Ovary (tissue), 3 donors: ENCODE results near the gene PTPA.

Source experiments
- EP300 ChIP-seq: sonication (generic); formaldehyde crosslinking; IDR thresholded peaks from one replicate; pipeline ENCODE4 v1.6.1; 2017; ENCODE audit warnings: antibody characterized with exemption
- POLR2A ChIP-seq: fragments of 450-650 bp; IDR thresholded peaks from one replicate; pipeline ENCODE4 v1.6.1; 2017; ENCODE audit warnings: antibody characterized with exemption, mild to moderate bottlenecking, moderate library complexity
- TF ChIP-seq, protein P1 (sequence below), 3 donors: fragments of 450-650 bp in 2 of 3; fragments of 200-600 bp in 1 of 3; IDR thresholded peaks; one replicate each; pipeline versions ENCODE4 v1.5.1 to v1.8.0; 2016 to 2022; ENCODE audit warnings: antibody characterized with exemption in 3 of 3, mild to moderate bottlenecking in 1 of 3
- donor health status: DM: no; HTN: no; CAD: no.

DNA sequence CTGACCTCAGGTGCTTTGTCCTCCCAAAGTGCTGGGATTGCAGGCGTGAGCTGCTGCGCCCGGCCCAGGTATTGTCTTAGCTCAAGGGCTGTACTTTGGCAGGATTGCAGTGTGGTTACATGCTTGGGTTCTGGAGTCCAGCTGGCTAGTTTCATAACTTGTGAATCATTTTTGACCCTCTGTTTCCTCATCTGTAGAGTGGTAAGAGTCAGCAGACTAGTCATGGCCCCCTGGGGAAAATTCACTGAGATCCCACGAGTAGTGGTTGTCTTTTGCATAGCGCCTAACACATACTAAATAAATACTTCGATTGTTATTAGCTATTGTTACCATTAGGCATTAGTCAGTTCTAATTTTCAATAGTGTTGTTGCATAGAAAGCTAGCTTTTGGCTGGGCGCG lies 14.3 kb downstream of the PTPA start:
- TF ChIP-seq, protein P1, sequence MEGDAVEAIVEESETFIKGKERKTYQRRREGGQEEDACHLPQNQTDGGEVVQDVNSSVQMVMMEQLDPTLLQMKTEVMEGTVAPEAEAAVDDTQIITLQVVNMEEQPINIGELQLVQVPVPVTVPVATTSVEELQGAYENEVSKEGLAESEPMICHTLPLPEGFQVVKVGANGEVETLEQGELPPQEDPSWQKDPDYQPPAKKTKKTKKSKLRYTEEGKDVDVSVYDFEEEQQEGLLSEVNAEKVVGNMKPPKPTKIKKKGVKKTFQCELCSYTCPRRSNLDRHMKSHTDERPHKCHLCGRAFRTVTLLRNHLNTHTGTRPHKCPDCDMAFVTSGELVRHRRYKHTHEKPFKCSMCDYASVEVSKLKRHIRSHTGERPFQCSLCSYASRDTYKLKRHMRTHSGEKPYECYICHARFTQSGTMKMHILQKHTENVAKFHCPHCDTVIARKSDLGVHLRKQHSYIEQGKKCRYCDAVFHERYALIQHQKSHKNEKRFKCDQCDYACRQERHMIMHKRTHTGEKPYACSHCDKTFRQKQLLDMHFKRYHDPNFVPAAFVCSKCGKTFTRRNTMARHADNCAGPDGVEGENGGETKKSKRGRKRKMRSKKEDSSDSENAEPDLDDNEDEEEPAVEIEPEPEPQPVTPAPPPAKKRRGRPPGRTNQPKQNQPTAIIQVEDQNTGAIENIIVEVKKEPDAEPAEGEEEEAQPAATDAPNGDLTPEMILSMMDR (IDR thresholded peaks at IDR 0.05), result no peak
- TF ChIP-seq POLR2A, result no peak
- TF ChIP-seq EP300, result no peak
